Neural progenitor cell (in vitro differentiated cells): ENCODE results near the gene SMIM43. TPM values are rescaled to one million over a fixed set of nuclear protein-coding genes. Genes with fewer than 3 reads are reported as not detected.
A peak's percentile ranks its signal among the peaks of the same experiment; 100 is the strongest.

Source experiments
- DNase-seq: peaks from one replicate; pipeline ENCODE4 v3.0.0-alpha.2; 2016; ENCODE audit warnings: low spot score
- H2AFZ ChIP-seq: fragments of 200-600 bp; sonication (generic); replicated peaks from 2 replicates; pipeline ENCODE4 v1.6.1; 2016; ENCODE audit warnings: antibody characterized with exemption
- H3F3A ChIP-seq: fragments of 200-600 bp; sonication (generic); 2 replicates; pipeline ENCODE4 v1.6.1; 2016; ENCODE audit warnings: antibody characterized with exemption, low read depth
- H3K27ac ChIP-seq: fragments of 200-600 bp; sonication (generic); 2 replicates; pipeline ENCODE4 v1.5.1; 2016; ENCODE audit warnings: mild to moderate bottlenecking
- H3K27me3 ChIP-seq: fragments of 200-600 bp; sonication (generic); 2 replicates; pipeline ENCODE4 v1.6.1; 2016; ENCODE audit warnings: mild to moderate bottlenecking, moderate library complexity
- H3K36me3 ChIP-seq: fragments of 200-600 bp; sonication (generic); 2 replicates; pipeline ENCODE4 v1.5.1; 2016
- H3K4me1 ChIP-seq: fragments of 200-600 bp; sonication (generic); 2 replicates; pipeline ENCODE4 v1.6.1; 2016; ENCODE audit warnings: mixed run types
- H3K4me2 ChIP-seq: fragments of 200-600 bp; sonication (generic); 2 replicates; pipeline ENCODE4 v1.6.1; 2016
- H3K4me3 ChIP-seq: fragments of 200-600 bp; sonication (generic); 2 replicates; pipeline ENCODE4 v1.5.1; 2016
- H3K79me2 ChIP-seq: fragments of 200-600 bp; sonication (generic); 2 replicates; pipeline ENCODE4 v1.6.1; 2016; ENCODE audit warnings: low read depth
- H3K9ac ChIP-seq: fragments of 200-600 bp; sonication (generic); 2 replicates; pipeline ENCODE4 v1.6.1; 2016
- H3K9me3 ChIP-seq: fragments of 200-600 bp; sonication (generic); 2 replicates; pipeline ENCODE4 v1.5.1; 2016; ENCODE audit warnings: low read depth
- H4K20me1 ChIP-seq: fragments of 200-600 bp; sonication (generic); 2 replicates; pipeline ENCODE4 v1.6.1; 2016; ENCODE audit warnings: low read depth
- H3K27ac Mint-ChIP-seq: 3 replicates; pipeline ENCODE4 v1.8.0; 2021; ENCODE audit warnings: mixed read lengths
- H3K27me3 Mint-ChIP-seq: 2 replicates; pipeline ENCODE4 v1.8.0; 2022; ENCODE audit warnings: low read depth, mild to moderate bottlenecking, inconsistent platforms, moderate library complexity, mixed read lengths; ENCODE audit not compliant: insufficient read depth
- H3K36me3 Mint-ChIP-seq: 3 replicates; pipeline ENCODE4 v1.8.0; 2021; ENCODE audit warnings: mixed read lengths
- H3K4me1 Mint-ChIP-seq: 3 replicates; pipeline ENCODE4 v1.8.0; 2021; ENCODE audit warnings: mixed read lengths
- H3K4me3 Mint-ChIP-seq: 3 replicates; pipeline ENCODE4 v1.8.0; 2021; ENCODE audit warnings: mild to moderate bottlenecking, moderate library complexity, mixed read lengths
- H3K9me3 Mint-ChIP-seq: 3 replicates; pipeline ENCODE4 v1.8.0; 2020; ENCODE audit warnings: mixed read lengths
- EZH2 ChIP-seq: fragments of 200-600 bp; sonication (generic); IDR thresholded peaks from 2 replicates; pipeline ENCODE4 v1.6.1; 2017; ENCODE audit warnings: antibody characterized with exemption, mild to moderate bottlenecking, moderate library complexity
- EZH2phosphoT487 ChIP-seq: fragments of 200-600 bp; sonication (generic); IDR thresholded peaks from 2 replicates; pipeline ENCODE4 v1.6.1; 2017; ENCODE audit warnings: antibody characterized with exemption
- total RNA-seq: library from RNA; depleted of rRNA; stranded (reverse); fragments of >200 nt; gene quantifications from 2 replicates; pipeline ENCODE4 v1.2.3, GENCODE V29; 2015; ENCODE audit warnings: low replicate concordance
- TF ChIP-seq, protein P1 (sequence below): fragments of 200-600 bp; sonication (generic); IDR thresholded peaks from 2 replicates; pipeline ENCODE4 v1.5.1; 2017; ENCODE audit warnings: antibody characterized with exemption, mild to moderate bottlenecking

The SMIM43 gene
- total RNA-seq, 1 donor from 2014 or later, result not detected

DNA sequence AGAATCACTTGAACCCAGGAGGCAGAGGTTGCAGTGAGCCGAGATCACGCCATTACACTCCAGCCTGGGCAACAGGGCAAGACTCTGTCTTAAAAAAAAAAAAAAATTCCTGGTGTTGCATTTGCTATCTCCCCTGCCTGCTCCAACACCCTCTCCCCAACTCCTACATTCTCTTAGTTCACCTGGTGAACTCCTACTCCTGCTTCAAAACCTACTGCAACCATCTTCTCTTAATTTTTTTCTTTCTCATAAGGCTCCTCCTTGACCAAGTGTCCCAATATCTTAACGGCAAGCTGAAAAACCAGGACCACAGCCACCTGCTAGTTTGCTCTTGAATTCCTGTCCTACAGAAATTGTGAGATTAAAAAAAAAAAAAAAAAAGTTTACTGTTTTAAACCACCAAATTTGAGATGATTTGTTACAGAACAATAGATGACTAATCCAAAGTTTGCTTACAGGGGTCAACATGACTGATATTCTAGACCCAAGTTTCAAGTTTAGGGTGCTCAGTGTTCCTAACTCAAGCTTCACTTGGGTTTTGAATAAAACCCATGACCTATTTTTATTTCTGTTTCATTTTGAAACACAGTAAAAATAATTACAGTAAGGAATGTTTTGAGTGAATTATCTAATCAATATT lies 55.1 kb downstream of the SMIM43 start:
- H3K79me2 ChIP-seq, result no peaks in the 10 kb centered on the region
- Mint-ChIP-seq H3K27ac (peak overlapping the region; percentile 18), H3K4me3 (no peak overlapping the region), H3K9me3 (peaks cover 8% of the 10 kb centered on the region), H3K36me3 (no peaks in the 10 kb centered on the region), H3K4me1 (peaks cover 20% of the 10 kb centered on the region), H3K27me3 (peaks cover 8% of the 10 kb centered on the region)
- peaks cover 20% of the 10 kb centered on the region for H3F3A ChIP-seq
- H3K27me3 ChIP-seq, result no peaks in the 10 kb centered on the region
- H4K20me1 ChIP-seq, result no peaks in the 10 kb centered on the region
- no peak overlapping the region for H3K9ac ChIP-seq
- no peak overlapping the region for H3K27ac ChIP-seq
- no peaks in the 10 kb centered on the region for H3K9me3 ChIP-seq
- no peak overlapping the region for H2AFZ ChIP-seq
- H3K4me3 ChIP-seq, result no peak overlapping the region
- no peak for TF ChIP-seq EZH2
- no peak for TF ChIP-seq EZH2phosphoT487
- TF ChIP-seq, protein P1, sequence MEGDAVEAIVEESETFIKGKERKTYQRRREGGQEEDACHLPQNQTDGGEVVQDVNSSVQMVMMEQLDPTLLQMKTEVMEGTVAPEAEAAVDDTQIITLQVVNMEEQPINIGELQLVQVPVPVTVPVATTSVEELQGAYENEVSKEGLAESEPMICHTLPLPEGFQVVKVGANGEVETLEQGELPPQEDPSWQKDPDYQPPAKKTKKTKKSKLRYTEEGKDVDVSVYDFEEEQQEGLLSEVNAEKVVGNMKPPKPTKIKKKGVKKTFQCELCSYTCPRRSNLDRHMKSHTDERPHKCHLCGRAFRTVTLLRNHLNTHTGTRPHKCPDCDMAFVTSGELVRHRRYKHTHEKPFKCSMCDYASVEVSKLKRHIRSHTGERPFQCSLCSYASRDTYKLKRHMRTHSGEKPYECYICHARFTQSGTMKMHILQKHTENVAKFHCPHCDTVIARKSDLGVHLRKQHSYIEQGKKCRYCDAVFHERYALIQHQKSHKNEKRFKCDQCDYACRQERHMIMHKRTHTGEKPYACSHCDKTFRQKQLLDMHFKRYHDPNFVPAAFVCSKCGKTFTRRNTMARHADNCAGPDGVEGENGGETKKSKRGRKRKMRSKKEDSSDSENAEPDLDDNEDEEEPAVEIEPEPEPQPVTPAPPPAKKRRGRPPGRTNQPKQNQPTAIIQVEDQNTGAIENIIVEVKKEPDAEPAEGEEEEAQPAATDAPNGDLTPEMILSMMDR, result no peak
- peaks cover 11% of the 10 kb centered on the region for H3K4me1 ChIP-seq
- DNase-seq, result no peak
- no peaks in the 10 kb centered on the region for H3K36me3 ChIP-seq
- H3K4me2 ChIP-seq, result no peak overlapping the region

Other genes with a start within 250 kb of the SMIM43 start
- 153 and 216 TPM in 2 replicates for gene ANXA5, start 68.2 kb downstream of the SMIM43 start, total RNA-seq
- gene EXOSC9, start 36.2 kb upstream of the SMIM43 start, total RNA-seq, result 74.3 and 115 TPM in 2 replicates
- gene CCNA2, start 58.7 kb upstream of the SMIM43 start, total RNA-seq, result 197 and 254 TPM in 2 replicates
- 26.8 and 39.7 TPM in 2 replicates for gene BBS7, start 105.3 kb upstream of the SMIM43 start, total RNA-seq
- 0.17 TPM in 1 of 2 replicates, not detected in the other for gene TRPC3, start 186.9 kb upstream of the SMIM43 start, total RNA-seq